ENCODE measurements around the gene PGR.
A peak's percentile ranks its signal among the peaks of the same experiment; 100 is the strongest.

PGR gene

GRCh38 chr11:101129203-101129943 is at the start of gene PGR:
TSS of gene PGR (minus strand) at chr11:101129813. CDS start at chr11:101129070, 743 bp downstream.
- peak; percentile 26 to 80 (median 78) for DNase-seq

GRCh38 chr11:101176381-101176780 is 46.8 kb upstream of the PGR start:
- DNase-seq = no peak

GRCh38 chr11:101169944-101170343 is 40.3 kb upstream of the PGR start:
- peak; percentile 62 to 92 (median 71) for DNase-seq

GRCh38 chr11:101166038-101166437 is 36.4 kb upstream of the PGR start:
- DNase-seq = no peak

- DNase-seq = no peak
Measured at GRCh38 chr11:101158119-101158518, 28.5 kb upstream of the PGR start.

GRCh38 chr11:101138245-101138930 is 8.8 kb upstream of the PGR start:
- no peak for DNase-seq

GRCh38 chr11:101133190-101133589 is 3.6 kb upstream of the PGR start:
- DNase-seq = no peak

- DNase-seq = peak in 1 of 3 experiments; percentile 67
Measured at GRCh38 chr11:101128571-101129202, 926 bp downstream of the PGR start.

GRCh38 chr11:101127699-101128570 is 1.7 kb downstream of the PGR start:
- DNase-seq = peak; percentile 32 to 67 (median 67)

GRCh38 chr11:101127197-101127698 is 2.4 kb downstream of the PGR start:
- no peak for DNase-seq

GRCh38 chr11:101126551-101127196 is 2.9 kb downstream of the PGR start:
- DNase-seq = peak in 1 of 3 experiments; percentile 1

- DNase-seq = no peak
Measured at GRCh38 chr11:101115671-101116160, 13.9 kb downstream of the PGR start.

- DNase-seq = no peak
Measured at GRCh38 chr11:101113540-101113939, 16.1 kb downstream of the PGR start.

- no peak for DNase-seq
Measured at GRCh38 chr11:101104716-101105115, 24.9 kb downstream of the PGR start.

- DNase-seq = no peak
Measured at GRCh38 chr11:101103433-101103832, 26.2 kb downstream of the PGR start.

- DNase-seq = no peak
Measured at GRCh38 chr11:101100601-101101000, 29.0 kb downstream of the PGR start.

- no peak for DNase-seq
Measured at GRCh38 chr11:101096036-101096704, 33.4 kb downstream of the PGR start.

- peak in 1 of 3 experiments; percentile 12 for DNase-seq
Measured at GRCh38 chr11:101091781-101092180, 37.8 kb downstream of the PGR start.

GRCh38 chr11:101090679-101091270 is 38.8 kb downstream of the PGR start:
- no peak for DNase-seq

- no peak for DNase-seq
Measured at GRCh38 chr11:101083335-101083734, 46.3 kb downstream of the PGR start.

GRCh38 chr11:101082813-101083212 is 46.8 kb downstream of the PGR start:
- DNase-seq = no peak

Data from NCI-H1417 (cell line).